Activated CD4-positive, alpha-beta memory T cell treated with anti-CD3 and anti-CD28 coated beads for 36 hours (primary cell): ENCODE data around the gene ATP8A1. TPM values are rescaled to one million over a fixed set of nuclear protein-coding genes. Genes with fewer than 3 reads are reported as not detected.

ENCODE experiments used
- CTCF ChIA-PET: fragments of 350-600 bp; sonication (Branson Sonifier 250); formaldehyde crosslinking; loops from one replicate; lab custom pipeline; 2021; ENCODE audit warnings: antibody characterized with exemption, inconsistent platforms; lab: Charles Lee
- POLR2A ChIA-PET: fragments of 350-600 bp; sonication (Branson Sonifier 250); formaldehyde crosslinking; loops from one replicate; lab custom pipeline; 2021; ENCODE audit warnings: antibody characterized with exemption; lab: Charles Lee
- DNase-seq: peaks from one replicate; pipeline ENCODE4 v3.0.0-alpha.2; 2020
- H3K27ac Mint-ChIP-seq: one replicate; pipeline ENCODE4 v1.8.0; 2021; ENCODE audit warnings: mixed read lengths
- H3K27me3 Mint-ChIP-seq: one replicate; pipeline ENCODE4 v1.8.0; 2021; ENCODE audit warnings: mixed read lengths
- H3K36me3 Mint-ChIP-seq: one replicate; pipeline ENCODE4 v1.8.0; 2021; ENCODE audit warnings: mixed read lengths
- H3K4me1 Mint-ChIP-seq: one replicate; pipeline ENCODE4 v1.8.0; 2021; ENCODE audit warnings: low read depth, mixed read lengths
- H3K4me3 Mint-ChIP-seq: one replicate; pipeline ENCODE4 v1.8.0; 2021; ENCODE audit warnings: mild to moderate bottlenecking, mixed read lengths
- H3K9me3 Mint-ChIP-seq: one replicate; pipeline ENCODE4 v1.8.0; 2021; ENCODE audit warnings: mixed read lengths
- intact Hi-C: fragments of 100-400 bp; cut with micrococcal nuclease; formaldehyde crosslinking; loops from one replicate; pipeline ENCODE4 v1.15.1; 2023
- total RNA-seq, 2 experiments: library from RNA; stranded (reverse); gene quantifications; one replicate each; pipeline ENCODE4 v1.2.3, GENCODE V29; 2021

Gene ATP8A1
- total RNA-seq, 2 experiments from 2014 or later: 23.9 to 24.0 TPM

GRCh38 chr4:42637104-42637503 is 19.8 kb downstream of the ATP8A1 start:
- Mint-ChIP-seq H3K27ac (no peak overlapping the region), H3K4me3 (no peak overlapping the region), H3K27me3 (no peaks in the 10 kb centered on the region), H3K36me3 (peaks cover 3% of the 10 kb centered on the region), H3K4me1 (peaks cover 63% of the 10 kb centered on the region), H3K9me3 (no peaks in the 10 kb centered on the region)
- intact Hi-C loops: no loop called here
- POLR2A ChIA-PET: interaction anchor here (1.4 kb wide), 1 partner anchor 20 kb away, joined by 7 read pairs; the partner anchor contains the start of gene ATP8A1
- CTCF ChIA-PET: no interaction called here
- DNase-seq: no peak

GRCh38 chr4:42636645-42636949 is 20.3 kb downstream of the ATP8A1 start:
- CTCF ChIA-PET: no interaction called here
- DNase-seq: no peak
- Mint-ChIP-seq H3K36me3 (peaks cover 7% of the 10 kb centered on the region), H3K4me3 (no peak overlapping the region), H3K4me1 (peaks cover 62% of the 10 kb centered on the region), H3K27ac (no peak overlapping the region), H3K27me3 (no peaks in the 10 kb centered on the region), H3K9me3 (no peaks in the 10 kb centered on the region)
- intact Hi-C loops: no loop called here
- POLR2A ChIA-PET: interaction anchor here (1.4 kb wide), 1 partner anchor 20 kb away, joined by 7 read pairs; the partner anchor contains the start of gene ATP8A1

- Mint-ChIP-seq H3K27me3 (no peaks in the 10 kb centered on the region), H3K4me1 (peaks cover 56% of the 10 kb centered on the region), H3K36me3 (peaks cover 5% of the 10 kb centered on the region), H3K27ac (peak overlapping the region; percentile 30), H3K9me3 (no peaks in the 10 kb centered on the region), H3K4me3 (no peak overlapping the region)
- no peak for DNase-seq
- intact Hi-C loops: loop anchor here (2.0 kb wide), 1 partner anchor 25 kb away; no protein-coding TSS in a partner anchor
- ChIA-PET CTCF (interaction anchor here (0.9 to 2.7 kb wide), 3 partner anchors 23 to 114 kb away, joined by 3 to 6 read pairs (median 6); partner anchors contain the start of gene ATP8A1), POLR2A (interaction anchor here (1.0 kb wide), 1 partner anchor 25 kb away, joined by 3 read pairs; no protein-coding TSS in a partner anchor)
Measured at GRCh38 chr4:42633605-42634388, 23.1 kb downstream of the ATP8A1 start.

GRCh38 chr4:42632653-42633382 is 24.1 kb downstream of the ATP8A1 start:
- no peak overlapping the region for H3K27ac Mint-ChIP-seq

GRCh38 chr4:42630908-42631307 is 26.0 kb downstream of the ATP8A1 start:
- H3K4me1 Mint-ChIP-seq: peaks cover 58% of the 10 kb centered on the region
- peaks cover 5% of the 10 kb centered on the region for H3K36me3 Mint-ChIP-seq
- POLR2A ChIA-PET: no interaction called here
- intact Hi-C loops: no loop called here
- H3K9me3 Mint-ChIP-seq: no peaks in the 10 kb centered on the region
- H3K4me3 Mint-ChIP-seq: no peak overlapping the region
- no peak overlapping the region for H3K27ac Mint-ChIP-seq
- no peaks in the 10 kb centered on the region for H3K27me3 Mint-ChIP-seq
- no peak for DNase-seq
- CTCF ChIA-PET: no interaction called here

More at GRCh38 chr4:42632653-42633382, 24.1 kb downstream of the ATP8A1 start:
- H3K27me3 Mint-ChIP-seq: no peaks in the 10 kb centered on the region
- peaks cover 5% of the 10 kb centered on the region for H3K36me3 Mint-ChIP-seq
- no peaks in the 10 kb centered on the region for H3K9me3 Mint-ChIP-seq
- H3K4me3 Mint-ChIP-seq: no peak overlapping the region
- intact Hi-C loops: loop anchor here (2.0 kb wide), 1 partner anchor 24 kb away; no protein-coding TSS in a partner anchor
- CTCF ChIA-PET: interaction anchor here (0.9 to 2.7 kb wide), 3 partner anchors 24 to 113 kb away, joined by 3 to 6 read pairs (median 6); partner anchors contain the start of gene ATP8A1
- POLR2A ChIA-PET: interaction anchor here (1.0 kb wide), 1 partner anchor 24 kb away, joined by 3 read pairs; no protein-coding TSS in a partner anchor
- H3K4me1 Mint-ChIP-seq: peaks cover 61% of the 10 kb centered on the region
- DNase-seq: no peak

- Mint-ChIP-seq H3K4me3 (no peak overlapping the region), H3K4me1 (peaks cover 53% of the 10 kb centered on the region), H3K9me3 (no peaks in the 10 kb centered on the region), H3K36me3 (peaks cover 7% of the 10 kb centered on the region), H3K27me3 (no peaks in the 10 kb centered on the region), H3K27ac (no peak overlapping the region)
- DNase-seq: no peak
- ChIA-PET CTCF (no interaction called here), POLR2A (interaction anchor here (0.8 to 1.8 kb wide), 3 partner anchors 27 to 44 kb away, joined by 3 to 4 read pairs (median 4); partner anchors contain the start of gene ATP8A1)
- intact Hi-C loops: loop anchor here (1.0 kb wide), 4 partner anchors 13 to 48 kb away; partner anchors contain the start of gene ATP8A1
Measured at GRCh38 chr4:42628740-42629139, 28.2 kb downstream of the ATP8A1 start.

GRCh38 chr4:42627885-42628646 is 28.8 kb downstream of the ATP8A1 start:
- intact Hi-C loops: loop anchor here (1.0 kb wide), 4 partner anchors 13 to 48 kb away; partner anchors contain the start of gene ATP8A1
- peaks cover 3% of the 10 kb centered on the region for H3K9me3 Mint-ChIP-seq
- peak overlapping the region; percentile 36 for H3K4me3 Mint-ChIP-seq
- H3K27me3 Mint-ChIP-seq: no peaks in the 10 kb centered on the region
- ChIA-PET CTCF (no interaction called here), POLR2A (interaction anchor here (0.8 to 1.8 kb wide), 3 partner anchors 28 to 44 kb away, joined by 3 to 4 read pairs (median 4); partner anchors contain the start of gene ATP8A1)
- peaks cover 46% of the 10 kb centered on the region for H3K4me1 Mint-ChIP-seq
- peak; percentile 49 for DNase-seq
- peaks cover 12% of the 10 kb centered on the region for H3K36me3 Mint-ChIP-seq
- peak overlapping the region; percentile 83 for H3K27ac Mint-ChIP-seq

- POLR2A ChIA-PET: no interaction called here
- H3K9me3 Mint-ChIP-seq: peaks cover 3% of the 10 kb centered on the region
- peaks cover 38% of the 10 kb centered on the region for H3K4me1 Mint-ChIP-seq
- H3K27ac Mint-ChIP-seq: no peak overlapping the region
- no peak for DNase-seq
- peaks cover 18% of the 10 kb centered on the region for H3K36me3 Mint-ChIP-seq
- H3K27me3 Mint-ChIP-seq: no peaks in the 10 kb centered on the region
- intact Hi-C loops: no loop called here
- no peak overlapping the region for H3K4me3 Mint-ChIP-seq
- CTCF ChIA-PET: no interaction called here
Measured at GRCh38 chr4:42626629-42627146, 30.2 kb downstream of the ATP8A1 start.

GRCh38 chr4:42625329-42625728 is 31.6 kb downstream of the ATP8A1 start:
- Mint-ChIP-seq H3K36me3 (peaks cover 18% of the 10 kb centered on the region), H3K27me3 (no peaks in the 10 kb centered on the region), H3K4me3 (no peak overlapping the region), H3K9me3 (peaks cover 3% of the 10 kb centered on the region), H3K4me1 (peaks cover 29% of the 10 kb centered on the region), H3K27ac (no peak overlapping the region)
- DNase-seq: no peak
- intact Hi-C loops: no loop called here
- CTCF ChIA-PET: no interaction called here
- POLR2A ChIA-PET: no interaction called here

- CTCF ChIA-PET: no interaction called here
- no peak overlapping the region for H3K4me3 Mint-ChIP-seq
- H3K27me3 Mint-ChIP-seq: no peaks in the 10 kb centered on the region
- peaks cover 25% of the 10 kb centered on the region for H3K4me1 Mint-ChIP-seq
- intact Hi-C loops: no loop called here
- peaks cover 3% of the 10 kb centered on the region for H3K9me3 Mint-ChIP-seq
- POLR2A ChIA-PET: no interaction called here
- DNase-seq: no peak
- H3K27ac Mint-ChIP-seq: no peak overlapping the region
- peaks cover 23% of the 10 kb centered on the region for H3K36me3 Mint-ChIP-seq
Measured at GRCh38 chr4:42624551-42624950, 32.4 kb downstream of the ATP8A1 start.

GRCh38 chr4:42618023-42618422 is 38.9 kb downstream of the ATP8A1 start:
- POLR2A ChIA-PET: no interaction called here
- no peak for DNase-seq
- intact Hi-C loops: no loop called here
- CTCF ChIA-PET: no interaction called here
- Mint-ChIP-seq H3K27ac (no peak overlapping the region), H3K4me1 (no peaks in the 10 kb centered on the region), H3K27me3 (no peaks in the 10 kb centered on the region), H3K9me3 (no peaks in the 10 kb centered on the region), H3K4me3 (no peak overlapping the region), H3K36me3 (peaks cover 33% of the 10 kb centered on the region)
